SU-DHL-6 (cell line): ENCODE results near the gene NGLY1.

ENCODE experiments used
- H2AFZ ChIP-seq: fragments of 200-600 bp; sonication (generic); 2 replicates; pipeline ENCODE4 v1.6.1; 2014; ENCODE audit warnings: low read depth, mild to moderate bottlenecking, moderate library complexity, mixed read lengths, antibody characterized with exemption, low read length; ENCODE audit not compliant: severe bottlenecking
- H3F3A ChIP-seq: fragments of 200-600 bp; shearing (Covaris generic); 2 replicates; pipeline ENCODE4 v1.6.0; 2016; ENCODE audit warnings: antibody characterized with exemption, mild to moderate bottlenecking; ENCODE audit not compliant: insufficient read depth
- H3K27ac ChIP-seq: fragments of 200-600 bp; sonication (generic); 2 replicates; pipeline ENCODE4 v1.5.1; 2016; ENCODE audit warnings: low read depth, mild to moderate bottlenecking, low read length, moderate library complexity, mixed read lengths
- H3K27me3 ChIP-seq: fragments of 200-600 bp; sonication (generic), shearing (Covaris generic); 2 replicates; pipeline ENCODE4 v1.6.0; 2014; ENCODE audit warnings: mild to moderate bottlenecking, low read length
- H3K36me3 ChIP-seq: fragments of 200-600 bp; sonication (generic); 2 replicates; pipeline ENCODE4 v1.6.1; 2014; ENCODE audit warnings: mild to moderate bottlenecking, low read length, mixed read lengths
- H3K4me2 ChIP-seq: fragments of 300-600, 200-600 bp; shearing (Covaris generic), sonication (generic); 2 replicates; pipeline ENCODE4 v1.6.0; 2014; ENCODE audit warnings: low read length, low read depth, mild to moderate bottlenecking; ENCODE audit not compliant: poor library complexity, severe bottlenecking
- H3K4me3 ChIP-seq: fragments of 200-600 bp; sonication (generic); 2 replicates; pipeline ENCODE4 v1.5.1; 2014; ENCODE audit warnings: antibody characterized with exemption, low read length, mild to moderate bottlenecking, mixed read lengths; ENCODE audit not compliant: insufficient read depth, poor library complexity, severe bottlenecking
- H3K79me2 ChIP-seq: fragments of 200-600 bp; sonication (generic); 2 replicates; pipeline ENCODE4 v1.6.1; 2014; ENCODE audit warnings: mild to moderate bottlenecking, low read length, moderate library complexity; ENCODE audit not compliant: insufficient read depth
- H3K9ac ChIP-seq: fragments of 200-600 bp; sonication (generic); 2 replicates; pipeline ENCODE4 v1.7.0; 2014; ENCODE audit warnings: mild to moderate bottlenecking, low read length
- H3K9me2 ChIP-seq: fragments of 200-600 bp; sonication (generic); replicated peaks from 2 replicates; pipeline ENCODE4 v1.6.1; 2014; ENCODE audit warnings: low read length; ENCODE audit not compliant: insufficient read depth
- H3K9me3 ChIP-seq: fragments of 200-600 bp; sonication (generic); 2 replicates; pipeline ENCODE4 v1.6.1; 2014; ENCODE audit warnings: low read length, mixed read lengths; ENCODE audit not compliant: insufficient read depth
- H4K20me1 ChIP-seq: fragments of 200-600 bp; sonication (generic); 2 replicates; pipeline ENCODE4 v1.6.1; 2014; ENCODE audit warnings: low read depth, mild to moderate bottlenecking, antibody characterized with exemption, low read length, moderate library complexity, mixed read lengths
- EZH2phosphoT487 ChIP-seq: fragments of 200-600 bp; sonication (generic), shearing (Covaris generic); conservative IDR thresholded peaks from 2 replicates; pipeline ENCODE4 v1.6.1; 2018; ENCODE audit warnings: mild to moderate bottlenecking, antibody characterized with exemption, low read length, moderate library complexity, mixed read lengths
- TF ChIP-seq, protein P1 (sequence below): fragments of 200-600 bp; sonication (generic); IDR thresholded peaks from one replicate; pipeline ENCODE4 v1.5.1; 2017; ENCODE audit warnings: antibody characterized with exemption, mild to moderate bottlenecking, low read length, moderate library complexity; ENCODE audit not compliant: insufficient read depth, poor library complexity, severe bottlenecking

Gene NGLY1

DNA sequence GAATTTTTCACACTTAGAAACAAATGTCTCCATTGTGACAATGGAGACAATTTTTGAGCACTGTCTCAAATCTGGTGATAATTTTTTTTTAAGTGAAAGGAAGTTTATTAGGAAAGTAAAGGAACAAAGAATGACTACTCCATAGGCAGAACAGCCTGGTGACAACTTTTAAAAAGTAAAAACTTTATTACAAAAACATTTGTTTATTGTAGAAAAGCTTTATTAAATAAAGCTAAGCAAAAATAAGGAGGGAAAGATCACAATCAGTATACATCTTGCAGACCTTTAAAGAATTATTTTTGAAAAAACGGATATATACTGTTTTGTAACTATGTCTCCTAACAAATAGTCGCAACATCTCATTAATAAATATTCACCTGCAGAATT lies 6.0 kb upstream of the NGLY1 start:
- peak overlapping the region; percentile 77 for H3K4me2 ChIP-seq
- H3K4me3 ChIP-seq, result peak overlapping the region; percentile 82
- H3K9ac ChIP-seq, result peak overlapping the region; percentile 80
- no peaks in the 10 kb centered on the region for H3K36me3 ChIP-seq
- H3K27ac ChIP-seq, result peak overlapping the region; percentile 82
- no peaks in the 10 kb centered on the region for H3K9me2 ChIP-seq
- peaks cover 19% of the 10 kb centered on the region for H3F3A ChIP-seq
- H3K27me3 ChIP-seq, result no peaks in the 10 kb centered on the region
- peaks cover 7% of the 10 kb centered on the region; the same call in 1 of the 2 replicates for H3K79me2 ChIP-seq
- H4K20me1 ChIP-seq, result no peaks in the 10 kb centered on the region
- no peaks in the 10 kb centered on the region for H3K9me3 ChIP-seq
- no peak for TF ChIP-seq EZH2phosphoT487
- TF ChIP-seq, protein P1, sequence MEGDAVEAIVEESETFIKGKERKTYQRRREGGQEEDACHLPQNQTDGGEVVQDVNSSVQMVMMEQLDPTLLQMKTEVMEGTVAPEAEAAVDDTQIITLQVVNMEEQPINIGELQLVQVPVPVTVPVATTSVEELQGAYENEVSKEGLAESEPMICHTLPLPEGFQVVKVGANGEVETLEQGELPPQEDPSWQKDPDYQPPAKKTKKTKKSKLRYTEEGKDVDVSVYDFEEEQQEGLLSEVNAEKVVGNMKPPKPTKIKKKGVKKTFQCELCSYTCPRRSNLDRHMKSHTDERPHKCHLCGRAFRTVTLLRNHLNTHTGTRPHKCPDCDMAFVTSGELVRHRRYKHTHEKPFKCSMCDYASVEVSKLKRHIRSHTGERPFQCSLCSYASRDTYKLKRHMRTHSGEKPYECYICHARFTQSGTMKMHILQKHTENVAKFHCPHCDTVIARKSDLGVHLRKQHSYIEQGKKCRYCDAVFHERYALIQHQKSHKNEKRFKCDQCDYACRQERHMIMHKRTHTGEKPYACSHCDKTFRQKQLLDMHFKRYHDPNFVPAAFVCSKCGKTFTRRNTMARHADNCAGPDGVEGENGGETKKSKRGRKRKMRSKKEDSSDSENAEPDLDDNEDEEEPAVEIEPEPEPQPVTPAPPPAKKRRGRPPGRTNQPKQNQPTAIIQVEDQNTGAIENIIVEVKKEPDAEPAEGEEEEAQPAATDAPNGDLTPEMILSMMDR, result no peak
- H2AFZ ChIP-seq, result peak overlapping the region; percentile 68

DNA sequence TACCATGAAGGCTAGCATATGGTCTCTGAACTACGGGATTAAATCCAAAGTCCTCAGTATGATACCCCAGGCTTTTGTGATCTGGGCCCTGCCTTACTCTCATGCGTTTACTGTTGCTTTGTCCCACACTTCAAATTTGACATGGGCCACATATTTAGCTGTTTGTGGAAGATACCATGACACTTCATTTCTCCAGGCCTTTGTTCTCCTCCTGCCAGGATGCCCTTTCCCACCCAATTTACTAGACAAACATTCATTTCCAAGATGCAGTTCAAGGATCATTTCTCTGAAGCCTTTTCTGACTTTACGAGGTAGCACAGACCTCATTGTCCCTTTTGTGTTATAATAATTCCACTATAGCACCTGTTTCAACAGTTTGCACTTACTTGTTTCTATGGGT lies 4.4 kb upstream of the NGLY1 start:
- peak overlapping the region; percentile 77 for H3K4me2 ChIP-seq

DNA sequence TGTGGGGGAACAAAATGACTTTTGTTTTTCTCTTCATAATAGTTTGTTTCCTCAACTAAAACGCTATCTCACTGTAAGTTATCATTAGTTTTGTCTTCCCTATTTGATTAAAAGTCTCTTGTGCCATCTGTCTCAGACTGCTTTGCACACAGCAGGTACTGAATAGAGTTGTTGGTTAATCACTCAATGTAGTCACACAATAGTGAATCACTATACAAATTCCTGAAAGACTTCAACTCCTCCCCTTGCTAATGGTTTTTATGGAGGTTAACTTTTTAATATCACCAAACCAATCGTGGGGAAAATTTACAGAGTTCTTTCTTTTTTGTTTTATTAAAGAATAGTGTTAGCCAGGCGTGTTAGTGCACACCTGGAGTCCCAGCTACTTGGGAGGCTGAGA lies 2.6 kb upstream of the NGLY1 start:
- Histone ChIP-seq H2AFZ (no peak overlapping the region), H3K27me3 (no peaks in the 10 kb centered on the region), H4K20me1 (no peaks in the 10 kb centered on the region), H3K4me3 (no peak overlapping the region), H3K79me2 (peaks cover 27% of the 10 kb centered on the region), H3K9me2 (no peaks in the 10 kb centered on the region), H3K27ac (no peak overlapping the region), H3K4me2 (no peak overlapping the region), H3K36me3 (no peaks in the 10 kb centered on the region), H3K9me3 (no peaks in the 10 kb centered on the region), H3F3A (peaks cover 38% of the 10 kb centered on the region), H3K9ac (no peak overlapping the region)
- no peak for TF ChIP-seq EZH2phosphoT487
- TF ChIP-seq, protein P1, result no peak

More for the DNA sequence above, 4.4 kb upstream of the NGLY1 start:
- H3K9ac ChIP-seq, result no peak overlapping the region
- peaks cover 23% of the 10 kb centered on the region for H3F3A ChIP-seq
- H2AFZ ChIP-seq, result no peak overlapping the region
- H3K9me2 ChIP-seq, result no peaks in the 10 kb centered on the region
- H3K27ac ChIP-seq, result no peak overlapping the region
- H3K9me3 ChIP-seq, result no peaks in the 10 kb centered on the region
- no peak overlapping the region for H3K4me3 ChIP-seq
- peaks cover 8% of the 10 kb centered on the region for H3K79me2 ChIP-seq
- TF ChIP-seq, protein P1, result no peak
- no peak for TF ChIP-seq EZH2phosphoT487
- H4K20me1 ChIP-seq, result no peaks in the 10 kb centered on the region
- no peaks in the 10 kb centered on the region for H3K27me3 ChIP-seq
- no peaks in the 10 kb centered on the region for H3K36me3 ChIP-seq
